ENCODE results near the gene SPNS1.

SPNS1 gene

DNA sequence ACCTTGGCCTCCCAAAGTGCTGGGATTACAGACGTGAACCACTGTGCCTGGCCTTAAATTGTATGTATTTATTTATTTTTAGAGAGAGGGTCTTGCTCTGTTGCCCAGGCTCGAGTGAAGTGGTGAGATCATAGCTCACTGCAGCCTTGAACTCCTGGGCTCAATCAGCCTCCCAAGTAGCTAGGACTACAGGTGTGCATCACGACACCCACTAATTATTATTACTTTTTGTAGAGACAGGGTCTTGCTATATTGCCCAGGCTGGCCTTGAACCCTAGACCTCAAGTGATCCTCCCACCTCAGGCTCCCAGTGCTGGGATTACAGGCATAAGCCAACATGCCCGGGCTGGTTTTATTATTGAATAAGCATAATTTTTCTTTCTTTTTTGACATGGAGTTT, 27.9 kb upstream of the SPNS1 start:
- no peak overlapping the region for H2BK120ac ChIP-seq (ENCODE audit: low read depth, low read length)
- no peaks in the 10 kb centered on the region for H3K27me3 ChIP-seq (ENCODE audit: control insufficient read depth in 3 of 3, insufficient read depth in 3 of 3, low read depth in 1 of 3, low read length in 3 of 3)
- H3K18ac ChIP-seq (ENCODE audit: low read length), result no peak overlapping the region
- H4K8ac ChIP-seq (ENCODE audit: low read depth, low read length), result no peak overlapping the region
- no peak overlapping the region for H3K27ac ChIP-seq (replicated peaks; ENCODE audit: low read length)
- H3K14ac ChIP-seq (ENCODE audit: low read length), result no peak overlapping the region
- no peaks in the 10 kb centered on the region for H3K9me3 ChIP-seq (replicated peaks in 1 of 2; ENCODE audit: control insufficient read depth in 2 of 2, insufficient read depth in 1 of 2, low read depth in 1 of 2, low read length in 2 of 2)
- H2AFZ ChIP-seq (ENCODE audit: low read length), result no peak overlapping the region
- no peak overlapping the region for H2AK5ac ChIP-seq (ENCODE audit: low read depth, low read length)
- no peak for DNase-seq (ENCODE audit: low spot score)
- no peak overlapping the region for H2BK5ac ChIP-seq (ENCODE audit: low read length)
- H3K4ac ChIP-seq (ENCODE audit: low read length), result no peak overlapping the region
- peaks cover 6% of the 10 kb centered on the region in 2 donors for H3K4me1 ChIP-seq (ENCODE audit: control insufficient read depth in 2 of 2, insufficient read depth in 1 of 2, low read depth in 1 of 2, low read length in 2 of 2)
- peaks cover 4% of the 10 kb centered on the region for H3K79me1 ChIP-seq (ENCODE audit: low read depth, low read length)
- no peak overlapping the region for H3K23ac ChIP-seq (ENCODE audit: low read depth, low read length, poor library complexity)
- no peak overlapping the region for H3K9ac ChIP-seq (ENCODE audit: low read depth, low read length, poor library complexity)
- H3K36me3 ChIP-seq (replicated peaks in 1 of 2; ENCODE audit: control insufficient read depth in 2 of 2, insufficient read depth in 2 of 2, low read length in 2 of 2), result no peaks in the 10 kb centered on the region
- no CpG with 5 or more reads among the region's 4 CpGs for WGBS, 2 donors (ENCODE audit: extremely low coverage in 2 of 2, insufficient read length in 2 of 2, insufficient replicate concordance in 1 of 2)
- no peak overlapping the region for H3K4me2 ChIP-seq (ENCODE audit: insufficient read depth, low read length, poor library complexity, severe bottlenecking)
- no peak overlapping the region for H4K91ac ChIP-seq (ENCODE audit: low read depth, low read length, poor library complexity)
- no peak overlapping the region for H2BK15ac ChIP-seq (ENCODE audit: low read length)
- H3K4me3 ChIP-seq (ENCODE audit: low read length in 2 of 2), result no peak overlapping the region
- H2BK12ac ChIP-seq (ENCODE audit: low read length), result no peak overlapping the region

DNA sequence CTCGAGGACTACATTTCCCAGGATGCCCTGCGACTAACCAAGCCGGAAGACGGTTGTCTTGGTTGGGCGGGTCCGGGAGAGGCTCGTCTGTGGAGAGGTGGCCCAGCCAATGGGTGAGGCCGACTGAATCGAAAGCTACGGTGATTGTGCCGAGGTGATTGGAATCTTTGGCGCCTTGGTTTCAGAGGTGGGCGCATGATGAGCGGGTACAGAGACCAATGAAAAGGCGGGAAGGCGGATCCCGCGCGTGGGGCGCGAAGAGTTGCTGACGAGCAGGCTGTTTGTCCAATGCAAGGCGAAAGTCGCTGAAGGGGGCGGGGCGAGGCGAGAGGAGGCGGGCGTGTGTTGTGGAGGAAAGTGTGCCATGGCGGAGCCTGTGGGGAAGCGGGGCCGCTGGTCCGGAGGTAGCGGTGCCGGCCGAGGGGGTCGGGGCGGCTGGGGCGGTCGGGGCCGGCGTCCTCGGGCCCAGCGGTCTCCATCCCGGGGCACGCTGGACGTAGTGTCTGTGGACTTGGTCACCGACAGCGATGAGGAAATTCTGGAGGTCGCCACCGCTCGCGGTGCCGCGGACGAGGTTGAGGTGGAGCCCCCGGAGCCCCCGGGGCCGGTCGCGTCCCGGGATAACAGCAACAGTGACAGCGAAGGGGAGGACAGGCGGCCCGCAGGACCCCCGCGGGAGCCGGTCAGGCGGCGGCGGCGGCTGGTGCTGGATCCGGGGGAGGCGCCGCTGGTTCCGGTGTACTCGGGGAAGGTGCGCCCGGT, 23.7 kb upstream of the SPNS1 start, which contains the start of gene NFATC2IP:
Gene NFATC2IP, plus strand, starts transcription at position 290 of the 762 bp plus-strand sequence. Its CDS starts 75 bp downstream, at position 365.
- Histone ChIP-seq H2BK120ac (ENCODE audit: low read depth, low read length) (no peak within 1 kb of the TSS), H3K9me3 (replicated peaks in 1 of 2; ENCODE audit: control insufficient read depth in 2 of 2, insufficient read depth in 1 of 2, low read depth in 1 of 2, low read length in 2 of 2) (no peaks in the 10 kb centered on the region), H3K27me3 (ENCODE audit: control insufficient read depth in 3 of 3, insufficient read depth in 3 of 3, low read depth in 1 of 3, low read length in 3 of 3) (no peaks in the 10 kb centered on the region), H4K8ac (ENCODE audit: low read depth, low read length) (no peak within 1 kb of the TSS), H2AK5ac (ENCODE audit: low read depth, low read length) (peak within 1 kb of the TSS; percentile 37), H2BK5ac (ENCODE audit: low read length) (peak within 1 kb of the TSS; percentile 98), H3K14ac (ENCODE audit: low read length) (peak within 1 kb of the TSS; percentile 71), H2BK12ac (ENCODE audit: low read length) (no peak within 1 kb of the TSS), H3K4me3 (ENCODE audit: low read length in 2 of 2) (peak within 1 kb of the TSS; percentile 85 to 91), H3K9ac (ENCODE audit: low read depth, low read length, poor library complexity) (peak within 1 kb of the TSS; percentile 94), H3K36me3 (replicated peaks in 1 of 2; ENCODE audit: control insufficient read depth in 2 of 2, insufficient read depth in 2 of 2, low read length in 2 of 2) (peaks cover 21 to 38% of the 10 kb centered on the region in 2 donors), H4K91ac (ENCODE audit: low read depth, low read length, poor library complexity) (no peak within 1 kb of the TSS), H3K4me2 (ENCODE audit: insufficient read depth, low read length, poor library complexity, severe bottlenecking) (peak within 1 kb of the TSS; percentile 83), H3K4ac (ENCODE audit: low read length) (peak within 1 kb of the TSS; percentile 76), H2AFZ (ENCODE audit: low read length) (peak within 1 kb of the TSS; percentile 97), H3K23ac (ENCODE audit: low read depth, low read length, poor library complexity) (peak within 1 kb of the TSS; percentile 85), H3K18ac (ENCODE audit: low read length) (peak within 1 kb of the TSS; percentile 95), H3K79me1 (ENCODE audit: low read depth, low read length) (peaks cover 6% of the 10 kb centered on the region), H3K4me1 (ENCODE audit: control insufficient read depth in 2 of 2, insufficient read depth in 1 of 2, low read depth in 1 of 2, low read length in 2 of 2) (peaks cover 8% of the 10 kb centered on the region in 2 donors), H3K27ac (replicated peaks; ENCODE audit: low read length) (peak within 1 kb of the TSS; percentile 82), H2BK15ac (ENCODE audit: low read length) (peak within 1 kb of the TSS; percentile 67)
- no CpG with 5 or more reads among the region's 79 CpGs for WGBS, 2 donors (ENCODE audit: extremely low coverage in 2 of 2, insufficient read length in 2 of 2, insufficient replicate concordance in 1 of 2)
- peak; percentile 99 for DNase-seq (ENCODE audit: low spot score)

DNA sequence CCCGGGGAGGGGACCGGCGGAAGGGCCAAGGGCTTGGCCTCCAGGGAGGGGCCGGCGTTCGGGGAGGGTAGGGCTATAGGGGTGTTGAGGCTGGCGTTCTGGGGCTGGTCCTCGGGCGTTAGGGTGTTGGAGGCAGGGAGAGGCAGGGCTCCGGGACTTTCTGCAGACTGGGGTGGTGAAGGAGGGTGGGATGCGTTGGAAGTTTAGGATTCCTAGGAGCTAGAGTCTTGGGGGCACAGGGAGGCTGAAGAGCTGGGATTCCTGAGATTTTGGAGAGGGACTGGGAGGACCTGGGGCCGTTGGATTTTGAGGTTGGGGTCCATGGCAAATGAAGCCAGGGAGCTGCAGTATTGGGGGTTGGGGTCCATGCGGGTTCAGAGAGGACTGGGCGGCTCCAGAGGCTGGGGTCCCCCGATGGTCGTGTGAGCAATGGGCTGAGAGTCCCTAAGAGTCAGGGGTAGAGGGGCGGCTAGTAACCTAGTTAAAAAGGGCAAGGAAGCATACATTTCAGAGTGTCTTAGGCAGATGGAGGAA, 23.1 kb upstream of the SPNS1 start:
- Histone ChIP-seq H3K27ac (replicated peaks; ENCODE audit: low read length) (no peak overlapping the region), H2BK5ac (ENCODE audit: low read length) (peak overlapping the region; percentile 98), H3K9me3 (replicated peaks in 1 of 2; ENCODE audit: control insufficient read depth in 2 of 2, insufficient read depth in 1 of 2, low read depth in 1 of 2, low read length in 2 of 2) (no peaks in the 10 kb centered on the region), H4K8ac (ENCODE audit: low read depth, low read length) (no peak overlapping the region), H3K4me3 (ENCODE audit: low read length in 2 of 2) (peak overlapping the region; percentile 85 to 91), H2BK120ac (ENCODE audit: low read depth, low read length) (no peak overlapping the region), H3K14ac (ENCODE audit: low read length) (peak overlapping the region; percentile 71), H2BK12ac (ENCODE audit: low read length) (no peak overlapping the region), H3K23ac (ENCODE audit: low read depth, low read length, poor library complexity) (peak overlapping the region; percentile 85), H3K4me1 (ENCODE audit: control insufficient read depth in 2 of 2, insufficient read depth in 1 of 2, low read depth in 1 of 2, low read length in 2 of 2) (peaks cover 6 to 7% of the 10 kb centered on the region in 2 donors), H2AFZ (ENCODE audit: low read length) (peak overlapping the region; percentile 97), H3K79me1 (ENCODE audit: low read depth, low read length) (peaks cover 8% of the 10 kb centered on the region), H3K9ac (ENCODE audit: low read depth, low read length, poor library complexity) (peak overlapping the region; percentile 94), H2BK15ac (ENCODE audit: low read length) (peak overlapping the region; percentile 67), H2AK5ac (ENCODE audit: low read depth, low read length) (peak overlapping the region; percentile 37), H3K4me2 (ENCODE audit: insufficient read depth, low read length, poor library complexity, severe bottlenecking) (peak overlapping the region; percentile 83), H3K36me3 (replicated peaks in 1 of 2; ENCODE audit: control insufficient read depth in 2 of 2, insufficient read depth in 2 of 2, low read length in 2 of 2) (peaks cover 26 to 44% of the 10 kb centered on the region in 2 donors), H4K91ac (ENCODE audit: low read depth, low read length, poor library complexity) (no peak overlapping the region), H3K4ac (ENCODE audit: low read length) (no peak overlapping the region), H3K18ac (ENCODE audit: low read length) (peak overlapping the region; percentile 95), H3K27me3 (ENCODE audit: control insufficient read depth in 3 of 3, insufficient read depth in 3 of 3, low read depth in 1 of 3, low read length in 3 of 3) (no peaks in the 10 kb centered on the region)
- DNase-seq (ENCODE audit: low spot score), result no peak
- WGBS, 2 donors (ENCODE audit: extremely low coverage in 2 of 2, insufficient read length in 2 of 2, insufficient replicate concordance in 1 of 2), result no CpG with 5 or more reads among the region's 17 CpGs

DNA sequence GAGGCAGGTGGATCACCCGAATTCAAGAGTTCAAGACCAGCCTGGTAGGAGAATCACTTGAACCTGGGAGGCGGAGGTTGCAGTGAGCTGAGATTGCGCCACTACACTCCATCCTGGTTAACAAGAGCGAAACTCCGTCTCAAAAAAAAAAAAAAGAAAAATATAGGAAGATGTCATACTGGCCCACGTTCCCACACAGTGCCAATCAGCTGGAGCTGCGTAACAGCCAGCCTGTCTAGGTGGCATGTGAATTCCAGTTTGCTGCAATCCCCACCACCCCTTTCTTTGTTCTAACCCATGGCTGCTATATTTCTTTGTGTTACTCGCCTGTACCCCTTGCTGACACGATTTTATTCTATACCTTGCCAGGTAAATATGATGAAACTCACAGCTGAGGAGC, 16.4 kb upstream of the SPNS1 start:
- no peak overlapping the region for H3K4me2 ChIP-seq (ENCODE audit: insufficient read depth, low read length, poor library complexity, severe bottlenecking)
- no peak overlapping the region for H2BK120ac ChIP-seq (ENCODE audit: low read depth, low read length)
- H3K27me3 ChIP-seq (ENCODE audit: control insufficient read depth in 3 of 3, insufficient read depth in 3 of 3, low read depth in 1 of 3, low read length in 3 of 3), result no peaks in the 10 kb centered on the region
- no peak overlapping the region for H4K91ac ChIP-seq (ENCODE audit: low read depth, low read length, poor library complexity)
- no peaks in the 10 kb centered on the region for H3K9me3 ChIP-seq (replicated peaks in 1 of 2; ENCODE audit: control insufficient read depth in 2 of 2, insufficient read depth in 1 of 2, low read depth in 1 of 2, low read length in 2 of 2)
- no peak overlapping the region for H2BK12ac ChIP-seq (ENCODE audit: low read length)
- no peak overlapping the region for H4K8ac ChIP-seq (ENCODE audit: low read depth, low read length)
- H2AK5ac ChIP-seq (ENCODE audit: low read depth, low read length), result no peak overlapping the region
- H2BK5ac ChIP-seq (ENCODE audit: low read length), result no peak overlapping the region
- H3K14ac ChIP-seq (ENCODE audit: low read length), result no peak overlapping the region
- H3K9ac ChIP-seq (ENCODE audit: low read depth, low read length, poor library complexity), result no peak overlapping the region
- no peak overlapping the region for H3K18ac ChIP-seq (ENCODE audit: low read length)
- no peak overlapping the region for H3K27ac ChIP-seq (replicated peaks; ENCODE audit: low read length)
- WGBS, 2 donors (ENCODE audit: extremely low coverage in 2 of 2, insufficient read length in 2 of 2, insufficient replicate concordance in 1 of 2), result no CpG with 5 or more reads among the region's 9 CpGs
- H3K4ac ChIP-seq (ENCODE audit: low read length), result no peak overlapping the region
- no peaks in the 10 kb centered on the region for H3K4me1 ChIP-seq (ENCODE audit: control insufficient read depth in 2 of 2, insufficient read depth in 1 of 2, low read depth in 1 of 2, low read length in 2 of 2)
- no peak for DNase-seq (ENCODE audit: low spot score)
- no peak overlapping the region for H2BK15ac ChIP-seq (ENCODE audit: low read length)
- H3K23ac ChIP-seq (ENCODE audit: low read depth, low read length, poor library complexity), result no peak overlapping the region
- no peak overlapping the region for H3K4me3 ChIP-seq (ENCODE audit: low read length in 2 of 2)
- no peak overlapping the region for H2AFZ ChIP-seq (ENCODE audit: low read length)
- H3K79me1 ChIP-seq (ENCODE audit: low read depth, low read length), result peaks cover 6% of the 10 kb centered on the region
- H3K36me3 ChIP-seq (replicated peaks in 1 of 2; ENCODE audit: control insufficient read depth in 2 of 2, insufficient read depth in 2 of 2, low read length in 2 of 2), result peaks cover 57 to 96% of the 10 kb centered on the region in 2 donors

All from neuronal stem cell (in vitro differentiated cells).